ENCODE results near the gene UNC13B.

UNC13B gene

DNA sequence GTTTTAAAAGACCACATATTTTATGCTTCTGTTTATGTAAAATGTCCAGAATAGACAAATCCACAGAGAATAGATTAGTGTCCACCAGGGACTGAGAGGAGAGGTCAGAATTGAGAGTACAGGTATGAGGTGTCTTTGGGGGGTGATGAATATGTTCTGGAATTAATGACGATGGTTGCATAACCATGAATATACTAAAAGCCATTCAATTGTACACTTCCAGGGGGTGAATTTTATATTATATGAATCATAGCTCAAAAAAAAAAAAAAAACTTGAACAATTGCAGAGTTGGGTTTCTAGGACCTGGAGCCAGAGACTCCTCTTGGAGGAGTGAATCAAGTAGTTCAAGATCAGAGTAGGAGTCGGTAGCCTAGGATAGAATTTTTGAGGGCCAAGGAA lies 270.3 kb downstream of the UNC13B start:
- DNase-seq (ENCODE audit: low read depth) = no peak

DNA sequence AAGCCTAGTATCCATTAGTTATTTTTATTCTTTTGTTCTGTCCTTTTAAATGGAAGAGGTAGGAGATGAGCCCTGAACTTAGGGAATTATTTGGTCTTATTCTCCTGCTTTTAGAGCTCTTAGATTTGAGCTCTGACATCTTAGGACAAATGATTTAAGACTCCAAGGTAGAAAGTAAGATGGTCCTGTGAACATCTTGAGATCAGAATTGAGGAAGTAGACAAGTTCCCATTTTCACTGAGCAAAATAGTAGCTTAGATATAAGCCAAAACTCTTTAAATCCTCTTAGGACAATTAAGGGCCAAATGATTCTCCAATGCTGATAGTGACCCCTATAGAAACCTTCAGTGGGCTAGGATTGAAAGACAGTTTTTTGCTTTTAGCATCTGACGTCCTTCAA lies 275.1 kb downstream of the UNC13B start:
- DNase-seq (ENCODE audit: low read depth) = no peak

DNA sequence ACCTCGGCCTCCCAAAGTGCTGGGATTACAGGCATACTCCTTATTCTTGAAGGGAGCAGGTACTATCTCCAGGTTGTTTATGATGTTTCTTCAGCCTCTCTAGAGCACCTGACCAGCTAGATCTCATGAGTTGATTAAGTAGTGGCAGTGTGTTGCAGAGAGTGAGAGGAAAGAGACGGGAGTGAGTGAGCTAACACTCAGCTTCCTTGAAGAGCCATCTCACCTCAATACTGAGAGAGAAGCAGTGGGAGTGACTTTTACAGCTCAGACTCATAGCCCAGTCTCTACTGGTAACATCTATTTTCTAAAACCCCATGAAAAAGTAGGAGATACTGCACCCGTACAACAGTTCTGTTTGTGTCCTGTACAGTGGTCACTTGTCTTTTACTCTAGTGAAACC lies 284.2 kb downstream of the UNC13B start:
- no peak for DNase-seq (ENCODE audit: low read depth)

DNA sequence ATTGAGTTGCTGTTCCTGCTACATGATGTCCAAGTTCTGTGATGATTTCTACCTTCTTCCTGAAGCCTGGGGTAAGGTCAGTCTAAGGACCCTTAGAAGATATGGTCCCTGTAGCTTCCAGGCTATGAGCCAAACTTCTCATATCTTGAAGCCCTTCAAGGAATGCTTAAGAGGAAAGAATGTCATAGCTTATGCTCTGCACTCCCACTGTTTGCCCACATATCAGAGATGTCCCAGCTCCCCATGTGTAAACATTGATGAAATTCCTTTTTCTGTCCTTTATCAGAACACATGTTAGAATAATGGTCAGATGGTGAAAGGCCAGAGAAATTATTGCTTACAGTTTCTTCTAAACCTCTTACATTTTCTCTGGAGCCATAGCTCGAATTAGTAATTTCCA lies 286.7 kb downstream of the UNC13B start:
- DNase-seq (ENCODE audit: low read depth) = no peak

DNA sequence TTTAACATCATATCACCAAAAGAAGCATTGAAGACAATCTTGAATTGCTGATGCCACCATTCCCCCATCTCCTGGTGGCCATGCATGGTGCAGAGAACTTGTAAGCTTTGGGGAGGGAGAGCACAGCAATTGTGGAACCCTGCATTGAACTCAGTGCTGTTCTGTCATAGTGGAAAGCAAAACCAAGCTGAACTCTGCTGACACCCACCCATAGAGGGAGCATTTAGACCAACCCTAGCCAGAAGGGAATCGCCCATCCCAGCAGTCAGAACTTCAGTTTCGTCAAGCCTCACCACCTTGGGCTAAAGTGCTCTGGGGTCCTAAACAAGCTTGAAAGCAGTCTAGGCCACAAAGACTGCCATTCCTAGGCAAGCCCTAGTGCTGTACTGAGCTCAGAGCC lies 290.7 kb downstream of the UNC13B start:
- DNase-seq (ENCODE audit: low read depth) = no peak

DNA sequence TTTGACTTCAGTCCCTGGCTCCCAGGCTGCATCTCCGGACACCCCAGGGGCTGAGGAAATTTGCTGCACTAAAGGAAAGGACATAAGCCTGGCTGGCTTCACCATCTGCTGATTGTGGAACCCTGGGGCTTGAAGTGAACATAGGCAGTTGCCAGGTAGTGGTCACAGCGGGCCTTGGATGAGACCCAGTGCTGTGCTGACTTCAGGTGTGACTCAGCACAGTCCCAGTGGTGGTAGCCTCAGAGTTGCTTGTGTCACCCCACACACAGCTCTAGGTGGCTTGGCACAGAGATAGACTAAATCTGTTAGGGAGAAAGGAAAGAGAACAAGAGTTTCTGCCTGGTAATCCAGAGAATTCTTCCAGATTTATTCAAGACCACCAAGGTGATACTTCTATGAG lies 292.0 kb downstream of the UNC13B start:
- no peak for DNase-seq (ENCODE audit: low read depth)
